ENCODE data around the gene CMIP. TPM values are rescaled to one million over a fixed set of nuclear protein-coding genes. Genes with fewer than 3 reads are reported as not detected.

Gene CMIP
- total RNA-seq, 1 experiment from 2014 or later, result 48.2 TPM

- Histone ChIP-seq H3K18ac (ENCODE audit: insufficient read length, low read depth, low read length) (no peak overlapping the region), H2BK120ac (ENCODE audit: low read depth, low read length, poor library complexity, severe bottlenecking) (no peak overlapping the region), H2BK15ac (ENCODE audit: low read depth, low read length) (no peak overlapping the region), H2BK5ac (ENCODE audit: insufficient read length, low read length) (no peak overlapping the region), H3K23me2 (ENCODE audit: insufficient read length, low read depth, low read length, poor library complexity, severe bottlenecking) (no peaks in the 10 kb centered on the region), H3K4me1 (ENCODE audit: insufficient read depth, low read length) (no peaks in the 10 kb centered on the region; the same call in 1 of the 2 replicates), H4K5ac (ENCODE audit: insufficient read length, low read depth, low read length) (no peak overlapping the region), H3K9ac (ENCODE audit: extremely low read depth, insufficient read length, low read length) (no peak overlapping the region), H2BK20ac (ENCODE audit: low read depth, low read length, poor library complexity, severe bottlenecking) (no peak overlapping the region), H3K14ac (ENCODE audit: insufficient read depth, low read length) (no peak overlapping the region; the same call in 1 of the 2 replicates), H4K91ac (ENCODE audit: insufficient read length, low read depth, low read length) (no peak overlapping the region), H3K27ac (ENCODE audit: insufficient read length, low read depth, low read length) (no peak overlapping the region), H3K79me1 (ENCODE audit: insufficient read depth, low read depth, low read length, poor library complexity, severe bottlenecking) (no peaks in the 10 kb centered on the region), H3K4me2 (ENCODE audit: insufficient read depth, insufficient read length, low read length) (no peak overlapping the region), H2AFZ (ENCODE audit: low read length) (no peak overlapping the region), H3K23ac (ENCODE audit: insufficient read length, low read depth, low read length) (no peak overlapping the region), H3T11ph (ENCODE audit: low read length) (no peak overlapping the region), H4K20me1 (ENCODE audit: control insufficient read depth, insufficient read depth, insufficient read length) (no peaks in the 10 kb centered on the region), H2BK12ac (ENCODE audit: insufficient read length, low read depth, low read length) (no peak overlapping the region), H4K8ac (replicated peaks; ENCODE audit: insufficient read length, low read depth, low read length) (no peak overlapping the region), H3K79me2 (ENCODE audit: insufficient read depth, low read length) (peaks cover 10% of the 10 kb centered on the region; the same call in 1 of the 2 replicates), H3K9me3 (ENCODE audit: control insufficient read depth, low read depth, low read length) (no peaks in the 10 kb centered on the region), H3K4ac (ENCODE audit: low read depth, low read length) (no peak overlapping the region), H3K56ac (ENCODE audit: insufficient read length, low read depth, low read length) (no peak overlapping the region), H2AK5ac (ENCODE audit: insufficient read length, low read length) (no peak overlapping the region), H3K27me3 (ENCODE audit: insufficient read depth, low read length) (no peaks in the 10 kb centered on the region)
- H3K27ac Mint-ChIP-seq, result no peak overlapping the region
- TF ChIP-seq CTCF (conservative IDR thresholded peaks at IDR 0.05), result no peak
- no peaks in the 10 kb centered on the region for H3K27me3 Mint-ChIP-seq (ENCODE audit: low read depth)
- H3K36me3 Mint-ChIP-seq (ENCODE audit: insufficient read depth in 1 of 3, low read depth in 3 of 3), result peaks cover 12 to 16% (median 13%) of the 10 kb centered on the region in 3 experiments; a peak in 6 of 7 replicates
- peaks cover 22 to 28% of the 10 kb centered on the region in 2 experiments for H3K4me1 Mint-ChIP-seq
- H3K9me3 Mint-ChIP-seq, result no peaks in the 10 kb centered on the region
- no CpG with 5 or more reads among the region's 6 CpGs for WGBS (ENCODE audit: extremely low coverage, insufficient read length, low lambda C conversion rate)
- no peak for DNase-seq
- H3K4me3 Mint-ChIP-seq, result no peak overlapping the region
Observed at GRCh38 chr16:81509404-81509803, 64.8 kb downstream of the CMIP start.

All from H9 (cell line).